ENCODE results near the gene HSBP1L1. TPM values are rescaled to one million over a fixed set of nuclear protein-coding genes. Genes with fewer than 3 reads are reported as not detected.

HSBP1L1 gene
- total and polyA plus RNA-seq, 4 donors = 12.2 to 61.0 (median 26.4) TPM

DNA sequence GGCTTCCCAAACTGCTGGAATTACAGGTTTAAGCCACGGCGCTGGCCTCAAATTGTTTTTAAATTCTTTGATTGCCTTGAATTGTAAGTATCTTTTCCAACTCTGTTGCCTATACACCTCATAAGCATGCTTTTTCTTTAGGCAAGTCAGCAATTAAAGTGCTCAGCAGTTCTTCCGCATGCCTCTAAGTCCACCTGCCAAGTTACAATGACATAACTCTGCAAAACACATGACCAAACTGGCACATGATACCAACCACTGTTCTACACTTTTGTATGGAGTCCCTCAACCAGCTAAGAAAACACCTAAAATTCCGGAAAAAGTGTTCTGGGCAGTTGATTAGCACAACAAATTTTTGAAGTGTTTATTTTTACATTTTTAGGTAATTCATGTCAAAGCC, 18.8 kb downstream of the HSBP1L1 start:
- H3K9ac ChIP-seq (ENCODE audit: low read depth in 1 of 2, low read length in 2 of 2) = no peak overlapping the region
- H3K9me3 ChIP-seq (ENCODE audit: control insufficient read depth in 4 of 4, low read length in 3 of 4) = no peaks in the 10 kb centered on the region
- H3K36me3 ChIP-seq (ENCODE audit: control insufficient read depth in 4 of 4, insufficient read depth in 3 of 4, low read depth in 1 of 4, low read length in 3 of 4) = peaks cover 0 to 2% (median under 1%) of the 10 kb centered on the region in 4 donors
- H3K27ac ChIP-seq (ENCODE audit: low read depth in 1 of 2, low read length in 2 of 2) = no peak overlapping the region
- 81% methylated on average over 4 of the region's 4 CpGs for whole genome bisulfite sequencing
- DNase-seq (ENCODE audit: low spot score) = no peak
- TF ChIP-seq, protein P1, sequence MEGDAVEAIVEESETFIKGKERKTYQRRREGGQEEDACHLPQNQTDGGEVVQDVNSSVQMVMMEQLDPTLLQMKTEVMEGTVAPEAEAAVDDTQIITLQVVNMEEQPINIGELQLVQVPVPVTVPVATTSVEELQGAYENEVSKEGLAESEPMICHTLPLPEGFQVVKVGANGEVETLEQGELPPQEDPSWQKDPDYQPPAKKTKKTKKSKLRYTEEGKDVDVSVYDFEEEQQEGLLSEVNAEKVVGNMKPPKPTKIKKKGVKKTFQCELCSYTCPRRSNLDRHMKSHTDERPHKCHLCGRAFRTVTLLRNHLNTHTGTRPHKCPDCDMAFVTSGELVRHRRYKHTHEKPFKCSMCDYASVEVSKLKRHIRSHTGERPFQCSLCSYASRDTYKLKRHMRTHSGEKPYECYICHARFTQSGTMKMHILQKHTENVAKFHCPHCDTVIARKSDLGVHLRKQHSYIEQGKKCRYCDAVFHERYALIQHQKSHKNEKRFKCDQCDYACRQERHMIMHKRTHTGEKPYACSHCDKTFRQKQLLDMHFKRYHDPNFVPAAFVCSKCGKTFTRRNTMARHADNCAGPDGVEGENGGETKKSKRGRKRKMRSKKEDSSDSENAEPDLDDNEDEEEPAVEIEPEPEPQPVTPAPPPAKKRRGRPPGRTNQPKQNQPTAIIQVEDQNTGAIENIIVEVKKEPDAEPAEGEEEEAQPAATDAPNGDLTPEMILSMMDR (IDR thresholded peaks at IDR 0.05; ENCODE audit: low read depth, low read length, missing input control) = no peak
- TF ChIP-seq FOXA1 (IDR thresholded peaks at IDR 0.05) = no peak
- no peak for TF ChIP-seq RXRA (IDR thresholded peaks at IDR 0.05)
- TF ChIP-seq GABPA (IDR thresholded peaks at IDR 0.05 in 1 of 2, conservative IDR thresholded peaks at IDR 0.05 in 1 of 2) = no peak
- TF ChIP-seq, protein P2, sequence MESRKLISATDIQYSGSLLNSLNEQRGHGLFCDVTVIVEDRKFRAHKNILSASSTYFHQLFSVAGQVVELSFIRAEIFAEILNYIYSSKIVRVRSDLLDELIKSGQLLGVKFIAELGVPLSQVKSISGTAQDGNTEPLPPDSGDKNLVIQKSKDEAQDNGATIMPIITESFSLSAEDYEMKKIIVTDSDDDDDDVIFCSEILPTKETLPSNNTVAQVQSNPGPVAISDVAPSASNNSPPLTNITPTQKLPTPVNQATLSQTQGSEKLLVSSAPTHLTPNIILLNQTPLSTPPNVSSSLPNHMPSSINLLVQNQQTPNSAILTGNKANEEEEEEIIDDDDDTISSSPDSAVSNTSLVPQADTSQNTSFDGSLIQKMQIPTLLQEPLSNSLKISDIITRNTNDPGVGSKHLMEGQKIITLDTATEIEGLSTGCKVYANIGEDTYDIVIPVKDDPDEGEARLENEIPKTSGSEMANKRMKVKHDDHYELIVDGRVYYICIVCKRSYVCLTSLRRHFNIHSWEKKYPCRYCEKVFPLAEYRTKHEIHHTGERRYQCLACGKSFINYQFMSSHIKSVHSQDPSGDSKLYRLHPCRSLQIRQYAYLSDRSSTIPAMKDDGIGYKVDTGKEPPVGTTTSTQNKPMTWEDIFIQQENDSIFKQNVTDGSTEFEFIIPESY (IDR thresholded peaks at IDR 0.05) = no peak
- TF ChIP-seq, protein P3, sequence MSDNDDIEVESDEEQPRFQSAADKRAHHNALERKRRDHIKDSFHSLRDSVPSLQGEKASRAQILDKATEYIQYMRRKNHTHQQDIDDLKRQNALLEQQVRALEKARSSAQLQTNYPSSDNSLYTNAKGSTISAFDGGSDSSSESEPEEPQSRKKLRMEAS (IDR thresholded peaks at IDR 0.05) = no peak
- no peak for TF ChIP-seq SP1 (IDR thresholded peaks at IDR 0.05)
- TF ChIP-seq EGR1 (IDR thresholded peaks at IDR 0.05; ENCODE audit: low read depth in 2 of 2) = no peak
- TF ChIP-seq, protein P4, sequence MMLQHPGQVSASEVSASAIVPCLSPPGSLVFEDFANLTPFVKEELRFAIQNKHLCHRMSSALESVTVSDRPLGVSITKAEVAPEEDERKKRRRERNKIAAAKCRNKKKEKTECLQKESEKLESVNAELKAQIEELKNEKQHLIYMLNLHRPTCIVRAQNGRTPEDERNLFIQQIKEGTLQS (IDR thresholded peaks at IDR 0.05) = no peak
- TF ChIP-seq YY1 (IDR thresholded peaks at IDR 0.05) = no peak
- no peak for TF ChIP-seq JUND (IDR thresholded peaks at IDR 0.05)
- TF ChIP-seq HNF4A (conservative IDR thresholded peaks at IDR 0.05) = no peak
- TF ChIP-seq RAD21 (IDR thresholded peaks at IDR 0.05) = no peak
- TF ChIP-seq, protein P5, sequence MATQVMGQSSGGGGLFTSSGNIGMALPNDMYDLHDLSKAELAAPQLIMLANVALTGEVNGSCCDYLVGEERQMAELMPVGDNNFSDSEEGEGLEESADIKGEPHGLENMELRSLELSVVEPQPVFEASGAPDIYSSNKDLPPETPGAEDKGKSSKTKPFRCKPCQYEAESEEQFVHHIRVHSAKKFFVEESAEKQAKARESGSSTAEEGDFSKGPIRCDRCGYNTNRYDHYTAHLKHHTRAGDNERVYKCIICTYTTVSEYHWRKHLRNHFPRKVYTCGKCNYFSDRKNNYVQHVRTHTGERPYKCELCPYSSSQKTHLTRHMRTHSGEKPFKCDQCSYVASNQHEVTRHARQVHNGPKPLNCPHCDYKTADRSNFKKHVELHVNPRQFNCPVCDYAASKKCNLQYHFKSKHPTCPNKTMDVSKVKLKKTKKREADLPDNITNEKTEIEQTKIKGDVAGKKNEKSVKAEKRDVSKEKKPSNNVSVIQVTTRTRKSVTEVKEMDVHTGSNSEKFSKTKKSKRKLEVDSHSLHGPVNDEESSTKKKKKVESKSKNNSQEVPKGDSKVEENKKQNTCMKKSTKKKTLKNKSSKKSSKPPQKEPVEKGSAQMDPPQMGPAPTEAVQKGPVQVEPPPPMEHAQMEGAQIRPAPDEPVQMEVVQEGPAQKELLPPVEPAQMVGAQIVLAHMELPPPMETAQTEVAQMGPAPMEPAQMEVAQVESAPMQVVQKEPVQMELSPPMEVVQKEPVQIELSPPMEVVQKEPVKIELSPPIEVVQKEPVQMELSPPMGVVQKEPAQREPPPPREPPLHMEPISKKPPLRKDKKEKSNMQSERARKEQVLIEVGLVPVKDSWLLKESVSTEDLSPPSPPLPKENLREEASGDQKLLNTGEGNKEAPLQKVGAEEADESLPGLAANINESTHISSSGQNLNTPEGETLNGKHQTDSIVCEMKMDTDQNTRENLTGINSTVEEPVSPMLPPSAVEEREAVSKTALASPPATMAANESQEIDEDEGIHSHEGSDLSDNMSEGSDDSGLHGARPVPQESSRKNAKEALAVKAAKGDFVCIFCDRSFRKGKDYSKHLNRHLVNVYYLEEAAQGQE (IDR thresholded peaks at IDR 0.05) = no peak
- no peak for TF ChIP-seq HNF4G (IDR thresholded peaks at IDR 0.05)
- TF ChIP-seq TAF1 (conservative IDR thresholded peaks at IDR 0.05) = no peak
- no peak for TF ChIP-seq FOXA2 (IDR thresholded peaks at IDR 0.05)
- no peak for TF ChIP-seq NR2F2 (IDR thresholded peaks at IDR 0.05)
- peaks cover 2 to 16% (median 15%) of the 10 kb centered on the region in 4 donors for H3K4me1 ChIP-seq (ENCODE audit: control insufficient read depth in 4 of 4, insufficient read depth in 4 of 4, low read length in 3 of 4)
- H3K27me3 ChIP-seq (ENCODE audit: control insufficient read depth in 4 of 4, insufficient read depth in 4 of 4, low read length in 3 of 4) = no peaks in the 10 kb centered on the region
- no peak overlapping the region for H3K4me3 ChIP-seq (ENCODE audit: low read depth in 1 of 3, low read length in 3 of 3)
